SK-N-SH (cell line): ENCODE data around the gene DLG2. TPM values are rescaled to one million over a fixed set of nuclear protein-coding genes. Genes with fewer than 3 reads are reported as not detected.

Experiments used
- CTCF ChIA-PET: fragments of 300-600, 350-600 bp; formaldehyde crosslinking; extraction: SDS; loops from one replicate; lab custom pipeline; 2021; lab: Yijun Ruan, JAX
- POLR2A ChIA-PET: fragments of 350-600 bp; sonication (Branson Sonifier 250); formaldehyde crosslinking; extraction: SDS; loops from one replicate; lab custom pipeline; 2020; ENCODE audit warnings: antibody characterized with exemption, inconsistent platforms; lab: Yijun Ruan, JAX
- DNase-seq: peaks from one replicate; pipeline ENCODE4 v3.0.0; 2012
- H2AFZ ChIP-seq: fragments of 200-600 bp; sonication (generic); 2 replicates; pipeline ENCODE4 v1.8.1; 2016; ENCODE audit warnings: antibody characterized with exemption, mild to moderate bottlenecking, low read depth
- H3F3A ChIP-seq: fragments of 200-600 bp; sonication (generic); replicated peaks from 2 replicates; pipeline ENCODE3; 2016; ENCODE audit warnings: antibody characterized with exemption, mild to moderate bottlenecking; ENCODE audit not compliant: insufficient read depth
- H3K27ac ChIP-seq, 2 experiments: fragments of 200-500 bp in 1 of 2; fragments of 200-600 bp in 1 of 2; sonication (Bioruptor generic) in 1 of 2; sonication (generic), shearing (Covaris generic) in 1 of 2; 2 replicates each; pipeline versions ENCODE4 v1.5.1 to v1.6.1; 2014 to 2016; ENCODE audit warnings: low read depth in 2 of 2, inconsistent platforms in 1 of 2, low read length in 1 of 2, mild to moderate bottlenecking in 1 of 2, mixed read lengths in 1 of 2
- H3K27me3 ChIP-seq: fragments of 200-600 bp; sonication (generic), shearing (Covaris generic); 2 replicates; pipeline ENCODE4 v1.6.1; 2016; ENCODE audit warnings: mixed run types; ENCODE audit not compliant: insufficient read depth
- H3K36me3 ChIP-seq, 2 experiments: fragments of 200-500 bp in 1 of 2; fragments of 200-600 bp in 1 of 2; sonication (Bioruptor generic) in 1 of 2; sonication (generic) in 1 of 2; replicated peaks in 1 of 2; 2 replicates each; pipeline versions ENCODE3 to v1.5.1; 2014 to 2016; ENCODE audit warnings: low read length in 1 of 2, mild to moderate bottlenecking in 1 of 2; ENCODE audit not compliant: insufficient read depth in 2 of 2, control insufficient read depth in 1 of 2
- H3K4me1 ChIP-seq, 2 experiments: fragments of 200-500 bp in 1 of 2; fragments of 200-600 bp in 1 of 2; sonication (Bioruptor generic) in 1 of 2; sonication (generic), shearing (Covaris generic) in 1 of 2; 2 replicates each; pipeline versions ENCODE4 v1.5.1 to v1.6.1; 2014 to 2016; ENCODE audit warnings: low read depth in 1 of 2, low read length in 1 of 2, mixed run types in 1 of 2; ENCODE audit not compliant: insufficient read depth in 2 of 2, control insufficient read depth in 1 of 2
- H3K4me2 ChIP-seq: fragments of 200-600 bp; sonication (generic), shearing (Covaris generic); 2 replicates; pipeline ENCODE4 v1.6.1; 2017; ENCODE audit warnings: mixed run types
- H3K4me3 ChIP-seq, 2 experiments: fragments of 200-500 bp in 1 of 2; fragments of 200-600 bp in 1 of 2; sonication (Bioruptor generic) in 1 of 2; sonication (generic), shearing (Covaris generic) in 1 of 2; 2 replicates each; pipeline versions ENCODE4 v1.5.1 to v1.8.1; 2014 to 2016; ENCODE audit warnings: low read depth in 2 of 2, inconsistent platforms in 1 of 2, low read length in 1 of 2, mild to moderate bottlenecking in 1 of 2, mixed read lengths in 1 of 2, moderate library complexity in 1 of 2
- H3K79me2 ChIP-seq: fragments of 200-600 bp; sonication (generic); 2 replicates; pipeline ENCODE4 v1.8.1; 2017; ENCODE audit warnings: mild to moderate bottlenecking; ENCODE audit not compliant: insufficient read depth
- H3K9ac ChIP-seq: fragments of 200-600 bp; sonication (generic); 2 replicates; pipeline ENCODE4 v1.6.1; 2017; ENCODE audit warnings: mixed run types
- H3K9me2 ChIP-seq: fragments of 200-600 bp; sonication (generic); 2 replicates; pipeline ENCODE4 v1.6.1; 2017; ENCODE audit warnings: mixed run types
- H3K9me3 ChIP-seq: fragments of 200-600 bp; sonication (generic); 2 replicates; pipeline ENCODE4 v1.6.1; 2017; ENCODE audit warnings: mixed run types, mild to moderate bottlenecking, moderate library complexity
- H4K20me1 ChIP-seq: fragments of 200-600 bp; sonication (generic); 2 replicates; pipeline ENCODE4 v1.6.1; 2017; ENCODE audit warnings: mild to moderate bottlenecking, mixed run types; ENCODE audit not compliant: insufficient read depth
- CHD2 ChIP-seq: fragments of 150-350 bp; IDR thresholded peaks from 2 replicates; pipeline ENCODE4 v1.6.1; 2018; ENCODE audit warnings: low read length; ENCODE audit not compliant: partially characterized antibody
- ELF1 ChIP-seq: IDR thresholded peaks from 2 replicates; pipeline ENCODE4 v1.4.0; 2012
- EZH2phosphoT487 ChIP-seq: fragments of 200-600 bp; sonication (generic); IDR thresholded peaks from 2 replicates; pipeline ENCODE4 v1.6.1; 2017; ENCODE audit warnings: low read depth, mixed run types, mild to moderate bottlenecking, antibody characterized with exemption, moderate library complexity, borderline replicate concordance
- FOSL2 ChIP-seq: IDR thresholded peaks from 2 replicates; pipeline ENCODE4 v1.4.0; 2012; ENCODE audit warnings: low read depth, mild to moderate bottlenecking, moderate library complexity, borderline replicate concordance
- FOXJ3 ChIP-seq: sonication (generic); formaldehyde crosslinking; IDR thresholded peaks from 2 replicates; pipeline ENCODE4 v1.5.1; 2020; ENCODE audit warnings: mild to moderate bottlenecking, missing genetic modification reagents
- FOXM1 ChIP-seq: IDR thresholded peaks from 2 replicates; pipeline ENCODE4 v1.4.0; 2012; ENCODE audit warnings: low read depth, mild to moderate bottlenecking
- GABPA ChIP-seq: IDR thresholded peaks from 2 replicates; pipeline ENCODE4 v1.4.0; 2012; ENCODE audit warnings: low read depth, mild to moderate bottlenecking
- MXI1 ChIP-seq: IDR thresholded peaks from 2 replicates; pipeline ENCODE4 v1.6.1; 2012; ENCODE audit warnings: mild to moderate bottlenecking, low read depth, low read length, improper control_type of control experiment
- NRF1 ChIP-seq: IDR thresholded peaks from 2 replicates; pipeline ENCODE4 v1.6.1; 2012; ENCODE audit warnings: low read depth, mild to moderate bottlenecking, low read length
- POLR2AphosphoS5 ChIP-seq: IDR thresholded peaks from 2 replicates; pipeline ENCODE4 v1.6.1; 2012; ENCODE audit warnings: low read depth, low read length
- RCOR1 ChIP-seq: fragments of 150-350 bp; IDR thresholded peaks from 2 replicates; pipeline ENCODE4 v1.6.1; 2017; ENCODE audit warnings: antibody characterized with exemption, low read length
- RXRA ChIP-seq: IDR thresholded peaks from 2 replicates; pipeline ENCODE4 v1.4.0; 2012; ENCODE audit warnings: low read depth, mild to moderate bottlenecking, borderline replicate concordance
- SIN3A ChIP-seq: IDR thresholded peaks from 2 replicates; pipeline ENCODE4 v1.6.1; 2012; ENCODE audit warnings: low read depth, mild to moderate bottlenecking, low read length, moderate library complexity, borderline replicate concordance
- SMC3 ChIP-seq: IDR thresholded peaks from 2 replicates; pipeline ENCODE4 v1.6.1; 2012; ENCODE audit warnings: low read depth, low read length, improper control_type of control experiment
- TAF1 ChIP-seq: IDR thresholded peaks from 2 replicates; pipeline ENCODE4 v1.6.1; 2012; ENCODE audit warnings: low read depth, mild to moderate bottlenecking, low read length, moderate library complexity, borderline replicate concordance
- TEAD4 ChIP-seq: IDR thresholded peaks from 2 replicates; pipeline ENCODE4 v1.4.0; 2012; ENCODE audit warnings: mild to moderate bottlenecking, borderline replicate concordance; ENCODE audit not compliant: insufficient read depth
- WGBS: methylation state at CpG from one replicate; pipeline ENCODE4 v1.1.6; 2017; ENCODE audit warnings: low lambda C conversion rate; 5-methylcytosine and 5-hydroxymethylcytosine counted together
- polyA plus RNA-seq, 3 experiments: library from polyadenylated mRNA; depleted of rRNA; stranded (reverse); fragments of >200 nt; gene quantifications; 2 replicates each; pipeline ENCODE4 v1.2.3, GENCODE V29; 2012
- TF ChIP-seq, protein P1 (sequence below): IDR thresholded peaks from 2 replicates; pipeline ENCODE4 v1.4.0; 2012; ENCODE audit warnings: low read depth, borderline replicate concordance
- TF ChIP-seq, protein P2 (sequence below): IDR thresholded peaks from 2 replicates; pipeline ENCODE4; 2012

Gene DLG2
- polyA plus RNA-seq, 1 of the 3 experiments (the other 2 are of a cell fraction), result 0.21 TPM

DNA sequence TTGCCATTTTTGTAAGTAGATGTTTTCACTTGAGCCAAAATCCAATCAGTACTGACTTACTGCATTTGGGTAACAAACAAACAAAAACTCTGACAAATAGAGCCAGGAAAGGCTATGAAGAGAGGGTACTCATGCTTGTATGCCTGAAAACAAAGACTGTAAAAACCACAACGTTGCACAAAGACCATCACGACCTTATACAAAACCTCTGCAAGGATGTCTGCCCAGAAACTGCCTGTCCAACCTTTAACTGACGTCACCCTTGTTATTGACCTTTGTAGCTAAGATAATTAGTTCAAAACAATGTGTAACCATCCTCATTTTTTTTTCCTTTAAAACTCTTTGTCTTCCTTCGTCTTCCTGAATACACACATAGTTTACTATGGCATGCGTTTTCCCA is 38.6 kb upstream of the DLG2 start:
- TF ChIP-seq FOXJ3 (CRISPR knock-in tag) (no peak), RCOR1 (no peak)
- TF ChIP-seq, protein P1, sequence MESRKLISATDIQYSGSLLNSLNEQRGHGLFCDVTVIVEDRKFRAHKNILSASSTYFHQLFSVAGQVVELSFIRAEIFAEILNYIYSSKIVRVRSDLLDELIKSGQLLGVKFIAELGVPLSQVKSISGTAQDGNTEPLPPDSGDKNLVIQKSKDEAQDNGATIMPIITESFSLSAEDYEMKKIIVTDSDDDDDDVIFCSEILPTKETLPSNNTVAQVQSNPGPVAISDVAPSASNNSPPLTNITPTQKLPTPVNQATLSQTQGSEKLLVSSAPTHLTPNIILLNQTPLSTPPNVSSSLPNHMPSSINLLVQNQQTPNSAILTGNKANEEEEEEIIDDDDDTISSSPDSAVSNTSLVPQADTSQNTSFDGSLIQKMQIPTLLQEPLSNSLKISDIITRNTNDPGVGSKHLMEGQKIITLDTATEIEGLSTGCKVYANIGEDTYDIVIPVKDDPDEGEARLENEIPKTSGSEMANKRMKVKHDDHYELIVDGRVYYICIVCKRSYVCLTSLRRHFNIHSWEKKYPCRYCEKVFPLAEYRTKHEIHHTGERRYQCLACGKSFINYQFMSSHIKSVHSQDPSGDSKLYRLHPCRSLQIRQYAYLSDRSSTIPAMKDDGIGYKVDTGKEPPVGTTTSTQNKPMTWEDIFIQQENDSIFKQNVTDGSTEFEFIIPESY, result no peak
- CTCF ChIA-PET, result interaction anchor here (2.0 kb wide), 1 partner anchor 29 kb away, joined by 4 read pairs; no protein-coding TSS in a partner anchor

DNA sequence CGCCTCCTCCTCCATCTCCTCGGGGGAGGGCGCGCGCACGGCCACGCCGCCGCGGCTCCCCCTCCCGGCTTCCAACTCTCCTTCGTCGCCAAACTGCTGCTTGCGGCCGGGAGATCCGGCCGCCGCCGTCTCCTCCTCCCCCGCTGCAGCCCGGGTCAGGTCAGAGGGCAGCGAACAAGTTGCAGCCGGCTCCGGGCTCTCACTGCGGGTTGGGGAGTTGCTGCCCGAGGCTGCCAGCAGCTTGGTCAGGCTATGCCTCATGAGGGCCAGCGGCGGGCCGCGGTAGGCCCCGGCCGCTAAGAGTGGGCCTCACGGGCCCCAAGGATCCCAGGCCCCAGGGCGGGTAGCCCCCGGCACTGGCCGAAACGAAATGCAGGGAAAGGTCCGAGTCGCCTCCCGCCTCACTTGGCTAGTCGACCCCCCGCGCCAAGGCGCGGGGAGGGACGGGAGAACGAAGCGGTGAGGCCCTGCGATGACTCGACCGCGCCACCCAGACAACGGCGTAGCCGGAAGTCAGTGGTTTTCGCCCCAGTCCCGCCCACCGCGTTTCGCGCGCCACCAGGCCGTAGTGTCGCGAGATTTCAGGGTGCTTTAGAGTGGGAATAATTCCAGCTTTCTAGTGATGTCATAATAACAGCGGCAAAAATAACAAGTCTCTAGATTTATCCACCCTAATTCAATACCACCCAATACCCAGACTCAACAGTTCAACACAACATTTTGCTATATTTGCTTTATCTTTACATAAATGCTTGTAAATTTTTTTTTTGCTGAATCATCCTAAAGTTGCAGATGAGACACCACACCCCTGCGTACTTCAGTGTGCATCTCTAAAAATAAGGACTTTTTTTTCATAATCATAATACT is 37.7 kb upstream of the DLG2 start, which contains the start of gene CREBZF:
CREBZF (minus strand) TSS at position 515 of the 867 bp plus-strand sequence; CDS start at position 261, 254 bp downstream.
- under 1% methylated on average over 48 of the region's 67 CpGs for WGBS
- Histone ChIP-seq H3K27ac (peak within 1 kb of the TSS; percentile 92 to 95), H3K9ac (peak within 1 kb of the TSS; percentile 99), H3K4me3 (peak within 1 kb of the TSS; percentile 94 to 95), H2AFZ (peak within 1 kb of the TSS; percentile 86), H3K36me3 (peaks cover 36% of the 10 kb centered on the region in 2 experiments), H3K4me2 (peak within 1 kb of the TSS; percentile 86), H4K20me1 (peaks cover 44% of the 10 kb centered on the region), H3K9me3 (no peaks in the 10 kb centered on the region), H3K79me2 (peaks cover 48% of the 10 kb centered on the region), H3K4me1 (peaks cover 14 to 18% of the 10 kb centered on the region in 2 experiments; a peak in 3 of 4 replicates), H3F3A (no peaks in the 10 kb centered on the region), H3K9me2 (0 out of 2 replicates have a peak, but pooled peaks cover 3% of the 10 kb centered on the region), H3K27me3 (no peaks in the 10 kb centered on the region)
- ChIA-PET CTCF (interaction anchor here (0.8 to 2.9 kb wide), 6 partner anchors 14 to 377 kb away, joined by 3 to 15 read pairs (median 4); partner anchors contain the start of genes CCDC89 and TMEM126A), POLR2A (interaction anchor here (0.7 to 2.9 kb wide), 5 partner anchors 17 to 405 kb away, joined by 3 to 23 read pairs (median 14); partner anchors contain the start of genes CCDC89, DLG2, TMEM126A and TMEM126B)
- DNase-seq, result peak; percentile 93
- TF ChIP-seq SIN3A (0 out of 2 replicates have a peak, but pooled peaks have one; percentile 37), POLR2AphosphoS5 (peak; percentile 97), NRF1 (no peak), GABPA (peak; percentile 67), CHD2 (peak; percentile 99), FOSL2 (no peak; the same call in 1 of the 2 replicates), MXI1 (0 out of 2 replicates have a peak, but pooled peaks have one; percentile 65), TEAD4 (no peak), EZH2phosphoT487 (no peak), RXRA (no peak), TAF1 (peak; percentile 77), FOXM1 (0 out of 2 replicates have a peak, but pooled peaks have one; percentile 16), ELF1 (peak; percentile 83), SMC3 (no peak)
- TF ChIP-seq, protein P2, sequence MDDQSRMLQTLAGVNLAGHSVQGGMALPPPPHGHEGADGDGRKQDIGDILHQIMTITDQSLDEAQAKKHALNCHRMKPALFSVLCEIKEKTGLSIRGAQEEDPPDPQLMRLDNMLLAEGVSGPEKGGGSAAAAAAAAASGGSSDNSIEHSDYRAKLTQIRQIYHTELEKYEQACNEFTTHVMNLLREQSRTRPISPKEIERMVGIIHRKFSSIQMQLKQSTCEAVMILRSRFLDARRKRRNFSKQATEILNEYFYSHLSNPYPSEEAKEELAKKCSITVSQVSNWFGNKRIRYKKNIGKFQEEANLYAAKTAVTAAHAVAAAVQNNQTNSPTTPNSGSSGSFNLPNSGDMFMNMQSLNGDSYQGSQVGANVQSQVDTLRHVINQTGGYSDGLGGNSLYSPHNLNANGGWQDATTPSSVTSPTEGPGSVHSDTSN, result no peak
- TF ChIP-seq, protein P1, result peak; percentile 97

More for the DNA sequence above, 38.6 kb upstream of the DLG2 start:
- Histone ChIP-seq H3K27me3 (no peaks in the 10 kb centered on the region), H3K9me3 (no peaks in the 10 kb centered on the region), H2AFZ (peak overlapping the region; percentile 86; the same call in 1 of the 2 replicates), H3K27ac (peak overlapping the region in 1 of 2 experiments; percentile 95; a peak in 1 of 4 replicates), H4K20me1 (peaks cover 36% of the 10 kb centered on the region), H3K9me2 (0 out of 2 replicates have a peak, but pooled peaks cover 3% of the 10 kb centered on the region), H3K36me3 (peaks cover 27% of the 10 kb centered on the region in 2 experiments), H3K79me2 (peaks cover 39% of the 10 kb centered on the region), H3K9ac (no peak overlapping the region), H3K4me3 (no peak overlapping the region), H3K4me2 (no peak overlapping the region), H3K4me1 (peaks cover 9 to 13% of the 10 kb centered on the region in 2 experiments; a peak in 3 of 4 replicates), H3F3A (no peaks in the 10 kb centered on the region)
- no peak for DNase-seq
- WGBS, result 79% methylated on average over 5 of the region's 5 CpGs
- POLR2A ChIA-PET, result no interaction called here
